ENCODE data around the gene LSG1.

The LSG1 gene

DNA sequence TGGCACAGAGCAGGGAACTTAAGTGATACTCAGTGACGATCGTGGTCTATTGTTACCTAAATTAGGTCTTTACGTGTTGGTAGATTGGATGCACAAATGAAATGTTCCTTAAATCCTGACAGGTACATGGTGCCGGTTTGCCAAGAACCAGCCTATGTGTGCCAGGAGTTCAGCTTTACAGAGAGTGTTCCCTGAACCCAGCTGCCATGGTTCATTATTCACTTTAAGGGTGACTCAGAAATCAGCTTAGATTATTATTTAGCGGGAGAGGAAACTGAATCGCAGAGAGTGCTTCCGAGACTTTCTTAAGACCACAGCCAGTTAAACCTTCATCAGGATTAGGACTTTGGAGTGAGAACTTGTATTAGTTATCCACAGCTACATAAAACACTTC is 35.2 kb upstream of the LSG1 start:
- Histone ChIP-seq H4K20me1 (ENCODE audit: insufficient read depth, low read length) (no peaks in the 10 kb centered on the region), H3K4me1 (ENCODE audit: low read length) (no peaks in the 10 kb centered on the region), H3K9me3 (replicated peaks; ENCODE audit: insufficient read depth, low read length) (no peaks in the 10 kb centered on the region), H3K27me3 (replicated peaks; ENCODE audit: insufficient read depth, low read length) (no peaks in the 10 kb centered on the region), H3K4me3 (ENCODE audit: low read length) (no peak overlapping the region), H3K79me2 (ENCODE audit: low read length) (no peaks in the 10 kb centered on the region), H3K9ac (ENCODE audit: low read length) (no peak overlapping the region), H3K4me2 (ENCODE audit: low read depth, low read length) (no peak overlapping the region), H2AFZ (ENCODE audit: low read length) (no peak overlapping the region), H3K27ac (ENCODE audit: low read length) (no peak overlapping the region), H3F3A (ENCODE audit: insufficient read depth, low read length) (no peaks in the 10 kb centered on the region), H3K9me2 (replicated peaks; ENCODE audit: insufficient read depth, low read length) (no peaks in the 10 kb centered on the region), H3K36me3 (replicated peaks; ENCODE audit: insufficient read depth, low read length) (no peaks in the 10 kb centered on the region)
- DNase-seq = no peak
- no peak for TF ChIP-seq EZH2phosphoT487 (IDR thresholded peaks at IDR 0.05; ENCODE audit: low read length)
- TF ChIP-seq EZH2 (optimal IDR thresholded peaks at IDR 0.05; ENCODE audit: low read depth, low read length) = no peak
- no peak for TF ChIP-seq CTCF (IDR thresholded peaks at IDR 0.05; ENCODE audit: low read length)

DNA sequence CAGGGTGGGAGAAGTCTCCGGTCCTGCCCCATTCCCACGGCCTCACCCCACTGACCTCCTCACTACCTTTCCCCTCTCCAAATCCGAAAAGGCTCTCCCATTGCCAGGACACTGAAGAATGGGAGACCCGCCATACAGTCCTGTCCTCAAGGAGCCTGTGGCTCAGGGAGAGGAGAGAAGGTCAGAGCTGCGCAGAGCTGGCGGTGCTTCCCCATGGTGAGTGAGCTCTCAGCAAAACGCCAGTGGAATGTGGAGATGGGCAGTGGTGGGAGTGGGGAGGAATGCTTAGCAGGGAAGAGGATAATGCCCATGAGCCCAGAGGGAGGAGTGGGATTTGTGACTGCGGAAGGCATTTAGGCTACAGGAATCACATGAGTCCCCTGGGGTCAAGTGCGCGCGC is 33.8 kb upstream of the LSG1 start:
- no peaks in the 10 kb centered on the region for H4K20me1 ChIP-seq (ENCODE audit: insufficient read depth, low read length)
- H3F3A ChIP-seq (ENCODE audit: insufficient read depth, low read length) = no peaks in the 10 kb centered on the region
- H3K27ac ChIP-seq (ENCODE audit: low read length) = no peak overlapping the region
- no peak overlapping the region for H3K4me2 ChIP-seq (ENCODE audit: low read depth, low read length)
- H3K9me2 ChIP-seq (replicated peaks; ENCODE audit: insufficient read depth, low read length) = no peaks in the 10 kb centered on the region
- DNase-seq = no peak
- H3K27me3 ChIP-seq (replicated peaks; ENCODE audit: insufficient read depth, low read length) = no peaks in the 10 kb centered on the region
- no peak overlapping the region for H3K4me3 ChIP-seq (ENCODE audit: low read length)
- H3K9me3 ChIP-seq (replicated peaks; ENCODE audit: insufficient read depth, low read length) = no peaks in the 10 kb centered on the region
- TF ChIP-seq CTCF (IDR thresholded peaks at IDR 0.05; ENCODE audit: low read length) (no peak), EZH2phosphoT487 (IDR thresholded peaks at IDR 0.05; ENCODE audit: low read length) (no peak)
- no peak overlapping the region for H3K9ac ChIP-seq (ENCODE audit: low read length)
- no peak overlapping the region for H2AFZ ChIP-seq (ENCODE audit: low read length)
- H3K36me3 ChIP-seq (replicated peaks; ENCODE audit: insufficient read depth, low read length) = no peaks in the 10 kb centered on the region
- no peaks in the 10 kb centered on the region for H3K79me2 ChIP-seq (ENCODE audit: low read length)
- H3K4me1 ChIP-seq (ENCODE audit: low read length) = no peaks in the 10 kb centered on the region

DNA sequence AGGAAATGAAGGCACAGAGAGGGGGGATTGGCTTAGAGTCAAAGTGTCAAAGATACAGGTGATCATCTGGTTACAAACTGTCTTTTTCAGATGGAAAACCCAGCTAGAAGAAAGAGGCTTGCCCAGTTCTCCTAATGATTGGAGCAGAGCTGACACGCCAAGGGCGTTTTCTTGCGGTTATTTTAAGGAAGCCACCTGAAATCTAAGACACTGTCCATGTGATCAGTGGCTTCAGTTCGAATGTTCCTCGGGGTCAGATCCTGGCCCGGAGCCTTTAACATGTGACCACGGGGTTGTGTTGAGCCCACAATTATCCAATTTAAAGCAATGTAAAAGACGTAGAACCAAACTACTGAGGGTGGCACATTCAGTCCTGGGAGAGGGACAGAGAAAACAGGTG is 33.2 kb upstream of the LSG1 start:
- Histone ChIP-seq H3K4me1 (ENCODE audit: low read length) (no peaks in the 10 kb centered on the region), H3K36me3 (replicated peaks; ENCODE audit: insufficient read depth, low read length) (no peaks in the 10 kb centered on the region), H3K9me2 (replicated peaks; ENCODE audit: insufficient read depth, low read length) (no peaks in the 10 kb centered on the region), H3K9me3 (replicated peaks; ENCODE audit: insufficient read depth, low read length) (no peaks in the 10 kb centered on the region), H2AFZ (ENCODE audit: low read length) (no peak overlapping the region), H3K4me3 (ENCODE audit: low read length) (no peak overlapping the region), H3K27ac (ENCODE audit: low read length) (no peak overlapping the region), H3K9ac (ENCODE audit: low read length) (no peak overlapping the region), H3K79me2 (ENCODE audit: low read length) (no peaks in the 10 kb centered on the region), H3F3A (ENCODE audit: insufficient read depth, low read length) (no peaks in the 10 kb centered on the region), H3K4me2 (ENCODE audit: low read depth, low read length) (no peak overlapping the region), H4K20me1 (ENCODE audit: insufficient read depth, low read length) (no peaks in the 10 kb centered on the region), H3K27me3 (replicated peaks; ENCODE audit: insufficient read depth, low read length) (no peaks in the 10 kb centered on the region)
- no peak for DNase-seq
- TF ChIP-seq CTCF (IDR thresholded peaks at IDR 0.05; ENCODE audit: low read length) = no peak
- TF ChIP-seq EZH2phosphoT487 (IDR thresholded peaks at IDR 0.05; ENCODE audit: low read length) = no peak
- TF ChIP-seq EZH2 (optimal IDR thresholded peaks at IDR 0.05; ENCODE audit: low read depth, low read length) = no peak

Data from MM.1S (cell line).